MM.1S (cell line): Measurements from ENCODE around the gene DPY19L1.
"Not testable (repeated sequence)": the region's sequence is repeated elsewhere in the genome, so short reads cannot be mapped to it uniquely, and the experiment has no call there.

ENCODE experiments used
- EZH2phosphoT487 ChIP-seq: fragments of 300-600 bp; sonication (generic); IDR thresholded peaks from 2 replicates; pipeline ENCODE4 v1.6.1; 2018; ENCODE audit warnings: antibody characterized with exemption, low read length
- TF ChIP-seq, protein P1 (sequence below): fragments of 300-600 bp; sonication (generic); IDR thresholded peaks from 2 replicates; pipeline ENCODE4 v1.5.1; 2016; ENCODE audit warnings: antibody characterized with exemption, low read length, mixed read lengths

DNA sequence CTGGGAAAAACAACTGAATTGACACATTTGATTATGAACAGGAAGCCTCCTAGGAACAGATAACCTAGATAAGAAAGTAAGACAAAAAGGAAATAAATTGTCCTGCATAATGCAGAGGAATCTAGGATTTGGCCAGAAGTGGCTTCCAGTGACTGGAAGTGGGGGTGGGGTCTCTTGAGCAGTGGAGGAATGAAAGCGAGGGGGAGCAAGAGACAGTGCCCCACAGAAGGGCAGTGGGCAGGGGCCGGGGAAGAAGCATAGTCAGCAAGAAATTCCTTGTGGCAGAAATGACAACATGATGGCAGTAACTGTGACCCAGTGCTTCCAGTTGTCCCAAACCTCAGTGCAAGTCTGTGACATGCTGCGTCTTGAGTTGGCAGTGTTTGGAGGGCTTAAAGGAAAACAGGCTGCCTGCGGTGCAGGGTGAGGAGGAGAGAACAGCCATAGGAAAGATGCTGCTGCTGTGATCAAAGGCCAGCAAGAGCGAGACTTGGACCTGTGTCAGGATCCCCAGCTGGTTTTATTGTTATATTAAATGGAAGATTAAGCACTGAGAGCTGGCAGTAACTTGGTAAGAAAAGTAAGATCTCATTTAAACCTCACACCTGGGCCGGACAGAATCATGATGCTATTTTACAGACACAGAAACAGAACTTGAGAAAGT, 119.0 kb downstream of the DPY19L1 start:
- TF ChIP-seq, protein P1, sequence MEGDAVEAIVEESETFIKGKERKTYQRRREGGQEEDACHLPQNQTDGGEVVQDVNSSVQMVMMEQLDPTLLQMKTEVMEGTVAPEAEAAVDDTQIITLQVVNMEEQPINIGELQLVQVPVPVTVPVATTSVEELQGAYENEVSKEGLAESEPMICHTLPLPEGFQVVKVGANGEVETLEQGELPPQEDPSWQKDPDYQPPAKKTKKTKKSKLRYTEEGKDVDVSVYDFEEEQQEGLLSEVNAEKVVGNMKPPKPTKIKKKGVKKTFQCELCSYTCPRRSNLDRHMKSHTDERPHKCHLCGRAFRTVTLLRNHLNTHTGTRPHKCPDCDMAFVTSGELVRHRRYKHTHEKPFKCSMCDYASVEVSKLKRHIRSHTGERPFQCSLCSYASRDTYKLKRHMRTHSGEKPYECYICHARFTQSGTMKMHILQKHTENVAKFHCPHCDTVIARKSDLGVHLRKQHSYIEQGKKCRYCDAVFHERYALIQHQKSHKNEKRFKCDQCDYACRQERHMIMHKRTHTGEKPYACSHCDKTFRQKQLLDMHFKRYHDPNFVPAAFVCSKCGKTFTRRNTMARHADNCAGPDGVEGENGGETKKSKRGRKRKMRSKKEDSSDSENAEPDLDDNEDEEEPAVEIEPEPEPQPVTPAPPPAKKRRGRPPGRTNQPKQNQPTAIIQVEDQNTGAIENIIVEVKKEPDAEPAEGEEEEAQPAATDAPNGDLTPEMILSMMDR: not testable (repeated sequence)
- not testable (repeated sequence) for TF ChIP-seq EZH2phosphoT487
